Stimulated activated CD4-positive, alpha-beta T cell treated with anti-CD3 and anti-CD28 coated beads, Interleukin-15, amount 100 ng/mL, for 1 hour (primary cell): ENCODE data around the gene STARD13.

Experiments
- DNase-seq, 2 donors: peaks; one replicate each; pipeline ENCODE4 v3.0.0-alpha.2; 2020; ENCODE audit warnings: low read depth in 1 of 2, low spot score in 1 of 2

Gene STARD13

DNA sequence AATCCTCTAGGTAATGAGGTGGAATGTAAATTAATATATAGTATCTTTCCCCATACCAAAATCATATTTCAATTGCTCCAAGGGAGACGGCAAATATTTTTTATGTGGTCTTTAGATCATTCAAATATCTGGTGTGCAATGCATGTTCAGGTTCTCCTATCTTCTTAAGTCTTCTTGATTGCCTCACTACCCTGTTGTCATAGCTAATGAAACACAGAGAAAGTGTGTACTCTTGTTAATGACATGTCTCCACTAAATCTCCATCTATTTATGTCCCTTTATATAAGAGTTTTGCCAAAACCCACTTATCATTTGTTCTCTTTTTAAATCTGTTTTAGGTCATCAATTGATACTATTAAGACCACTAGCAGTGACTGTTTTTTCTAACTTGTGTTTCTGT lies 6.6 kb downstream of the STARD13 start:
- DNase-seq = no peak

DNA sequence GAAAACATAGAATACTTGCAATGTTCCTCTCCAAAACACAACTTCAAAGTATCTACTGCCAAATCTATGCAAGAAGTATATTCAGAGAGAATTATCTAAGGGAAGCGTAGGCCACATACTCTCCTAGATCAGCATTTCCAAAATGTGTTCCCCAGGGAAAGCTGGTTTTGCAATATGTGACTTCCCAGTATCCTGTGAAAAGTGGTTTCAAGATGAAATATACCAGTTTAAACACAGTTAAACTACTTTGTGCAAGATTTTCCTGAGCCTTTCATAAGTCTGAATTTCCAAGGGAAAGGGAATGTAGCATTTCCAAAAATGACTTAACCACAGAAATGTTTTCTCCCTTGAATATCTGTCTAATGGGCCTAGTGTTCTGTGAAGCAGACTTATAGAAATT lies 7.6 kb downstream of the STARD13 start:
- no peak for DNase-seq

DNA sequence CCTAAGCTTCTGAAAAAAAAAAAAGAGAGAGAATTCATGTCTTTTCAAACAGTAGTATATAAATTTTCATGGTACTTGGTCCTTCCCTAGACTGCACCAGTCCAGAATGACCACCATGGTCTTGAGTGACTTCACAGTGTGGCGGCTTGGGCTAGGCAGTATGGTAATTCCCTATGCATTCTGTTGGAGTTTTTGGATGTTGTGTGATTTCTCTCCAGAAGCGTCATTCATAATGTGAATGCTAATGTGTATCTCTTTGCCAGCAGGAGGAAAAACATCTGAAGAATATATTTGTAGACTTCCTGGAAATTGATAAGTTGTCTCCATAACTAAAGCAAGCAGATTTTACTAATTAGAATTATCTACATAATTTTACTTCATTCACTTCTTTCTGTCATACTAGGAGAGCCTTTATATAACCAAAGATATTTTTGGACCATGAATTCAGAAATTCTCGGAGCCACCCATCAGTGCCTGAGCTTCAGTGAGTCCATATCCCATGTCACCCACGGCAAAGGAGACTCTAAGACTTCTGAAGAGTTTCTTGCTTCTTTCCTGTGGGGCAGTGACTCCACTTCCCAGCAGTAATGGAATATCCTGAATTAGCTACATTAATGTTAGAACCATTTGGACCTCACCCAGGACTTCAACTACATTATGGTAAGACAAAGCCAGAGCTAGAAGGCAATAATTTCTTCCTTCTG lies 8.4 kb downstream of the STARD13 start:
- DNase-seq = no peak

DNA sequence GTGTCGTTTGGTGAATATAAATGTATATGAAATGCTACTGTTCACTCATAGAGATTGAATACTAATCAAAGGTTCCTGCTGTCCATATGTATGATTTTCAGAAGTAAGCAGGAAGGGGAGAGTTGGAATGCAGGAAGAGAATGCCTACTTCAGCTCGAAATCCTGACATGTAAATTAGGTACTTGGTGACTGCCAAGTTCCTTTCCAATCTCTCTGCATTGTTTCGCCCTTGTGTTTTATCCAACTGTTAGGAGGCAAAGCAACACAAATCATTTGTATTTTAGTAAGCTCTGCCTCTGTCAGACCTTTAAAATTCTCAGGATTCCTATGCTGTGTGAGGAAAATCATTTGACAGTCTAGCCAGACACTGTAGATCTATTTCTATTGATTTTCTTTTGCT lies 9.0 kb downstream of the STARD13 start:
- no peak for DNase-seq

DNA sequence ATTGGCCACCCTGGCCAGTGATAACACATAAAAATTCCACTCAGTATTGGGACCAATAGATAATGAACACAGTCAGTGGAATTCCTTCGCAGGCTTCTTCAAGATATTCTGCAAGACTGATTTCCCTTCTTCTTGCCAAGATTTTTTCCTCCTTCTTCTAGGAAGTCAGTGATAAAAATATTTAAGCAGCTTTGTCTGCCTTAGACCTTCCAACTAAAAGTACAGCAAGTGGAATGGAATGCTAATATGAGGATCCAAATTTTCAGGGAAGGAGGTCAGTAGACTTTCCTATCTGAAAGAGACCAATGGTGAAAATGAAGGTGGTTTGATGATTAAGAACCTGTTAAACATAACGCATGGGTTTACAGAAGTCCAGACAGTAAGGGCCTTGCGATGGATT lies 9.6 kb downstream of the STARD13 start:
- no peak for DNase-seq

DNA sequence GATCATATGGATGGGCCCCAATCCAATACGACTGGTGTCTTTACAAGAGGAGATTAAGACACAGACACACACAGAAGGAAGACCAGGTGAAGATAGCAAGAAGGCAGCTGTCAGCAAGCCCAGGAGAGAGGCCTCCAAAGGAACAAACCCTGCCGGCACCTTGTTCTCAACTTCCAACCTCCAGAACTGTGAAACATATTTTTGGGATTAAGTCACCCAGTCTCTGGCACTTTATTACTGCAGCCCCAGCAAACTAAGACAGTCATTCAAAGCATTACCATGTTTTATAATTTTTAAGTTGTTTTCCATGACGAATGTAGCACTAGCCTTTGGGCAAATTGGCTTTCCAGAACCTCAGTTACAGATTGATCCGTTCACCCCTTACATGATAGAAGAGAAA lies 11.3 kb downstream of the STARD13 start:
- no peak for DNase-seq

DNA sequence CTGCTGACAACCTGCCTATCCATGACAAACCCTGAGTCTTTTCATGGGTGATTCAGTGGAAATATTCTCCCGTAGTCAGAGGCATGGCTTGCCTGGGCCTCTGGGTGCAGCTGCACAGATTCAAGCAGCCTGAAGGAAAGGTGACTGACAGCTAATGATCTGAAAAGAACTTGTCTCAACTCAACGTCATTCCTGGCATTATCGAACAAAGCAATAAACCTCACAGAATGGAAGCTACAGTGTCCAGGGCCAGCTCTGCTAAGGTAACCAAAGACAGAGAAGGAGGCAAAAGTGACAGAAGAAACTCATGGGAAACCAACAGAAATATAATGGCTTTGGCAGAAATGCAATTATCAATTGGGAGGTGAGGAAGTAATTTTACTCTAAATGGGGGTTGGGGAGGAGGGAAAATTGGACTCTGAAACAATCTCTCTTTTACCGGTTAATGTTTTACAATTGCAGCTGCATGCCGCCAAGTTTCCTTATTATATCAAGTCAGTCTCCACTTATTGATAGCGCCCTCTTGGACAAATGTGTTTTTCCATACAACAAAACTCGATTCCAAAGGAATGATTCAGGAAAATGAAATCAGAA lies 12.9 kb downstream of the STARD13 start:
- no peak for DNase-seq

DNA sequence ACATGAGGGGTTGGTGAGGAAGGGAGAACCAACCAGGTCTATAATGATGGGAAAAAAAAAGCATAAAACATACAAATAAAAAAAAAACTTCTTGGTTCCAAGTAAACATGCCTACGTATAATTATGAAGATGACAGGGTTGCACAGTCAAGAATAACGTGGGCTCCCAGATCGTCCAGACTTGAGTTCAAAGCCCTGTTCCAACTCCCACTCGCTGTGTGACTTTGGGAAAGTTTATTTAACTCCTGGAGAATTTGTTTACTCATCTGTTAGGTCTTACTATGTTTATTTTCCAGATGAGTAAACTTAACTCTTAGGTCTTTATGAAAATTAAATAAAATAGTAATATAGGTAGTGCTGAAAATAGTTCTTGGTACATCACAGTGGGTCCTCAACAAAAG lies 13.8 kb downstream of the STARD13 start:
- DNase-seq = no peak

DNA sequence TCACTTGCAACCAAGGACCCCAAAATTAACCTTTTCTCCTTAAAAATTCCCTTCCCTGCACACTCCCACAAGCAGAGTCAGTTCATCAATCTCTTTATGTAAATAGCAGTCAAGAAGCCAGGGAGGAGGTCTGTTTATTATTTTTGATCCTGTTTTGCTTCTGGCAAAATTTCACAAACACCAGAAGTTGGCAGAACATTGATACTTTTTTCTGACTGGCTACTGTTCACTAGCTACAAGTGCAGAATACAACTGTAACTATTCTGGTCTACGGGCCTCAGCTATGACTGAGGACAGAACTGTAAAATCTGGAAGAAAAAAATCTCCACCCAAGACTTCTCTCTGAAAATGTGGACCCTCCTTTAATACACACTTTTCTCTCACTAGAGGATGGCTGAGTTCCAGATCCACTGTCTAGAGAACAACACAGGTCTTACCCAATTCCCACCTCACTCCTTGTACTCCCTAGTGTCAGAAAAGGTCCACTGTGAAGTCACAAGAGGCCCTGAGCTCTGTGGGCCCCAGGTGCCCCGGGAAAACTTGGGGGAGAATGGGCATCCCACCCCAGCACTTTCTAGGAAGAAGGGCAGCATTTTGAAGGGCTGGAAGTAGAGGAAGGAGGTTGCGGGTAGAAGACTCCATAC lies 14.5 kb downstream of the STARD13 start:
- DNase-seq = no peak

DNA sequence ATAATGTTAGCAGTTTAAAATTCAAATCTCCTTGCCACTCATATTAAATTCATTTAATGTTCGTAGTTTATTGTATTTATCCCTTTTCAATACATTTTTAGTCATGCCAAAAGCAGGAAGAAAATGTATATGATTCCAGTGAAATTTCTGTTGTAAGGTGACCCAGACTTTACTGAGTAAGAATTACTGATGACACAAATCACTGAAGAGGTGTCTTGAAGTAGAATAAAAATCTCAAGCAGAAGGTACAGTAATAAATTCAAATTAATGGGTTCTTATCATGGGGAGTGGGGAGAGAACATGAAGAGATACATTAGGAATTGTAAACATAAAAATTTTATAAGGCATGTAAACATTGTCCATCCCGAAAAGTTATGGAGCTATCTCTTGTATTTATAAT lies 19.9 kb downstream of the STARD13 start:
- DNase-seq = no peak

DNA sequence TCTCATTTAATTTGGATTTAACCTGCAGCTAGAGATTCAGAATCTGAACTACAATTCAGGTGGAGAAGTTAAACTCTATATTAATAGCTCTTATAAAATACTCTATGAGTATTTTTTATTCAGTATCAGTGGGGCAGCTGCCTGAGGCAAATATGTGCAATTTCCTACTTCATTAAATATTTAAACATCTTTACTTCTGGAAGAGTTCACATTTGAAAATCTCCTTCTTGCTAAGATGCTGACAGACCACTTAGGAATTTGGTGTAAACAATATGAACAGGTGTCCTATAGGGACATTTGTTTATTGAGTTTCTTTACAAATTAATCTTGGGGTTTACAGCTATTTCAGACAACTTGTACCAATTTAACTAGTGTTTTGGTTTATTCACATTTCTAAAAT lies 20.4 kb downstream of the STARD13 start:
- no peak for DNase-seq

DNA sequence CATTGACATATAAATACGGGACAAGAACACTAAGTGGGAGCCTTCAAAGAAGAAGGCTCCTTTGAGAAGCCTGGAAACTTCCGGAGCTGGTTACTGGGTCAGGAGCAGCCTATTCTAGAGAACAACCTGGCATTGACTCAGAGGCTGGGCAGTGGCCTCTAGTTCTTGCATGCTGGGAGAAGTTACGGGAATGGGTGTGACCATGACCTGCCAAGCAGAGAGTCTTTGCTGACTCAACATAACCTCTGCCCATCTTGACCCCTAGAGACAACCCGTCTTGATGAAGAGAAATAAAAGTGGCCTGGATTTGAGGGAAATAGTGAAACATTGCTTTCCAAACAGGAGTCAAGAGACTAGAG lies 21.0 kb downstream of the STARD13 start:
- DNase-seq = no peak

DNA sequence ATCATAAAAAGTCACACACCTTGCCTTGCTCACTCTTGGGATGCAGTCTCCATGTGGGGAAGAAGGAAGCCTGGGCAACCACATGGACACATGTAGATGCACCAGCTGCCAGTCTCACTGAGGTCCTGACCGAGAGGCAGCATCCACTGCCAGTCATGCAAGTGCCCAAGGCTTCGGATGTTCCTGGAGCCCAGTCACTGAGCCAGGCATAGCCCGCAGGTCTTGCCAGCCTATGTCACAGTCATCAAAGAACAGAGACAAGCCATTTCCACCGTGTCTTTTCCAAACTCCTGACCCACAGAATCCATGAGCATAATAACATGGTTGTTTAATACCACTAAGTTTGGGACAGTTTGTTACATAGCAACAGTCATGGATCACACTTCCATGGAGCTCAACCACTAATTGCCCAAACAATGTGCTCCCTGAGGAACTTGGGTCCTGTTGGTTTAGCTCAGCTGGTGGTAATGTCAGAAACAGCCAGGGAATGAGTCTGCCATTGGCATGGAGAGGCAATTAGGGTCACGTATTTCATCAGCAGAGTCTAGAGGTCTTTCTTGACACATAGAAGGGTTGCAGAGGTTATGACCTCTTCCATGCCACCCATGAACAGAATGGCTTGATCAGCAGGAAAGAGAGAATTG lies 21.5 kb downstream of the STARD13 start:
- DNase-seq = no peak

DNA sequence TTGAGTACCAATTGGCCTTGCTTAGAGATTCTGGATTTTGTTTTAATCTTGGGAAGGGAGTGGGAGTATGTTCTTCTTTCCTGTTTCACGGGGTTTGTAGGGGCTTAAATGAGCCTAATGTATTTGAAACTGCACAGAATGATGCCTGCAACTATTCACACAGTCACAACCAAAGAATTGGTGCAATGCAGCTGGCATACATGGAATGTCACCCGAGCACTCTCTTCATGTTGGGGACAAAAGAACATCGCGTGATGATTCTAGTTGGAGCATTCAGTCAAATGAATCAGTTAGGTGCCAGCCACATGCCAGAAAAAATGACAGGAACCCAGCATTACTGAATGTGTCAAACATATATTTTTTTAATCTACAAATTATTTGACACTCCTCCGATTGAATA lies 22.1 kb downstream of the STARD13 start:
- no peak for DNase-seq

DNA sequence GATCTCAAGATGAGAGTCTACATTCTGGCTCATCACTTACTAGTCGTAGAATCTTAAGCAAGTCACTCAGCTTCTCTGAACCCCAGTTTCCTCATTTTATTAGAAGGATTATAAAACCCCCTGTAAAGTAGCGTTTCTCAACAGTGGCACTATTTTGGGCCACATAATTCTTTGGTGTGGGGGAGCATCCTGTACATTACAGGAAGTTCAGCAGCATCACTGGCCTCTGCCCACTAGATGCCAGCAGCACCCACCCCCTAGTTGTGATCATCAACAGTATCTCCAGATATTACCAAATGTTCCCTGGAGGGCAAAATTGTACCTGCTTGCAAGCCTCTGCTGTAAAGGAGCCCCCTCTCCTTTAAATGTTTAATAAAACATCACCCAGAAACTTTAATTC lies 22.6 kb downstream of the STARD13 start:
- DNase-seq = no peak

DNA sequence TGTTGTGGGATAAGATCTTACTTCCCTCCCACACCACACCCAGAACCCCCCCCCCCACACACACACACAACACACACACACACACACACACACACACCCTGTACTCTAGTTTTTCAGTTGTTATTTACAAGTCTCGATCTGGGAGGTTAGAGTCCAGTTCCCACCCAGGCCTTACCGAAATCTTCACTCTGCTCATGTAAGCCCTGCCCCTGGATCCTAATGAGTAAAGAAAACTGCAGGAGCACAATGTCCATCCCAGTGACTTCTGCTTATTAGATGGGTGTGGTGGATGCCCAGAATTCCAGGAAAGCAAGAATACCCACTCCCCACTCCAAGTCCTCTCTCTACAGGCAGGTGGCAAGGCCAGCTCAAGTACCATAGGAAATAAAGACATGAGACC lies 23.0 kb downstream of the STARD13 start:
- DNase-seq = no peak

DNA sequence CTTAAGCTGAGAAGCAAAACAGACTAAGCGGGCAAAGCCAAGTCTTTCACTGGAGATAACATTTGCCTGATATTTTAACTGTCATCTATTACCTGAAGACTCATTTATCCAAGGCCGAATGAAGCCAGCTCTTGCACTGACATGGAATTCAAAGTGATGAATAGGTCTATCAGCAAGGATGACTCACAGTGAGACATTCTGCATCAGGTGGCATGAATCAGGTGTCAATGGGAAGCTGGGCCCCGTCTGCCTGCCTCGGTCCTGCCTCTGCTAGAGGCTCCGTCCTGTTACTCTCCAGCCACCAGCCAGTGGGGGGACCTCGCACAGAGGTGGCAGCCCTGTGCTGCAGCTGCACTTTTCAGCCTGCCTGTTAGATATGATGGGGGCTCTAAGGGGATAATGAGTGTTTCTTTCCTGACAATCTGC lies 23.5 kb downstream of the STARD13 start:
- no peak for DNase-seq

DNA sequence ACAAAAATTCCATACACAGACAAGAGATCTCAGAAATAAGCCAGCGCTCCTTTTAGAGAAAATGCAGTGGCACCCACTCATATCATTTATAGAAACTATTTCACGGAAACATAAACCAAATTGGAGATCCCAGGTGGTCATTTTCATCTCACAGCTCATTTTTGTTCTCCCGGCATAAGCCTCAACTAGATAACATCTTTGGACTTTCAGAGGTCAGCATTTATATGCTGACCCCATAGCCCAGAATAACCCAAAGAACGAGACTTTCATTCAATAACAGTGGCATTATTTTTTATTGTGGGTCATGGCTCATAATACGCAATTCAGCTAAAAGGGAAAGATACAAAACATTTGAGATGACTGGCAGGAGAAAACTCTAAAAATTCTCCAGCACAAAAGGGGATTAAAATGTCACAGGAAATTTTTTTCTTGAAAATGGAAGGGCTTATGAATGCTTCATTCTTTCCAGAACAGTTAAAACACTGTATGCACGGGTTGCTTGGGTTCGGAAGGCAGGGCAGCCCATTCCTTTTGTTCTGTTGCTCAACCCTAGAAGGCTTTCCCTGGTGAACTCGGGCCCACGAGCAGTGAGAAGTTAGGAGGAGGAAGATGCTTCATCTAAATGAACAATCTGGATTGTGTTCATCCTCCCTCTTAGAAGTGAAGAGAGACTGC lies 24.0 kb downstream of the STARD13 start:
- no peak for DNase-seq

DNA sequence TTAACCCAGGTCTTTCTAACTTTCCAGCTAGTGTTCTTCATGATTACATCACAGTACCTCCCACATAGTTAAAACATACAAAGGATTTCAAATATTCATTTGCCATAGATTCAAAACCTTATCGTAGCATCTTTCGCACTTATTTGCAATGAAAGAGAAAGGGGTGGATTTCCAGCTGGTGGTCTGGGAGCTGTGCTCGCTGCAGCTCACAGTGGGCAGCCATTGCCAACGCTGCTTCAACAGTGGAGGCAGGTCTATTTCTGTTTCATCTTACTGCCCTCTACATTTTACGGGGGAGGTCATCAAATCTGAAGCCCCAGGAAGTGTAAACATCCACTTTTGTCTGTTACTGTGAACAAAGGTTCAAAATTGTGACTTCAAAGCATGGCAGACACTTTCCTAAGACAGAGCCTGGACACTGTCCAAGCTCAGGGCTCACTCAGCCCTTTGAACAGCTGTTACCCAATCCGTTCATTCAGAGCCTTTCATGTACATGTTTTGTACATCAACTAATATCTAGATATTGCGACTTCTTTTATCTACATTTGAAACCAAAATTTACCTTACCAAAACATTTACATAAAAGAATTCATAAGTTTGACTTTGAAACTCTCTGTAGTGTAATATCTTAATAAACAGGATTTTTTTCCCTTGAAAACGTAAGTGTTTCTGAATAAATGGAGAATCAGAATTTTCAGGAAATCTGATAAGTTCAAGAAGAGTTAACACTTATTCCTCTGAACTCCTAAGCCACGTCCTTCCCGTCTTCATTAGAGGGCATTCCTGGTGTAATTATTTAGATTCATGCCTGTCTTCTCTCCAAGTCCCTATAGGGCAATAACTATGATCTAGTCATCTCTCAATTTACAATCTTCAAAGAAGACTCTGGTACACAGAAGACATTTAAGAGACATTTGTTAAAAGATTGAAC lies 25.1 kb downstream of the STARD13 start:
- DNase-seq = no peak

DNA sequence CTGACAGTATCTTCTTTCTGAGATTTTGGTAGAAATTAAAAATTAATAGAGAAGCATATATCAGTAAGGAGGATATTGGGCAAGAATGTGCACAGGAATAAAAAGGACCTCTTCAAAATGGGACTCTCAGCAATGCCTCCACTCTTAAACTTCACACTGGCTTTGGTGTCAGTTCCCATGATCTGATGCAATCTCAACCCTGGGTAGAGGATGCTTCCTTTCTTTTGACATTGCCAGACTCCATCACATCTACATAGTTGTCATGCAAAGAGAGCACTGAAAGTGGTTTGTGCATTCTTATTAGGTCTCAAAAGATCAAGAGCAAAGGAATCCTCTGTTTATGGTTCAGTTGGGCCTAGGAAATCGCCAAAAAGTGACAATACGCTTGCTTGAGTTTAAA lies 26.3 kb downstream of the STARD13 start:
- DNase-seq = no peak

DNA sequence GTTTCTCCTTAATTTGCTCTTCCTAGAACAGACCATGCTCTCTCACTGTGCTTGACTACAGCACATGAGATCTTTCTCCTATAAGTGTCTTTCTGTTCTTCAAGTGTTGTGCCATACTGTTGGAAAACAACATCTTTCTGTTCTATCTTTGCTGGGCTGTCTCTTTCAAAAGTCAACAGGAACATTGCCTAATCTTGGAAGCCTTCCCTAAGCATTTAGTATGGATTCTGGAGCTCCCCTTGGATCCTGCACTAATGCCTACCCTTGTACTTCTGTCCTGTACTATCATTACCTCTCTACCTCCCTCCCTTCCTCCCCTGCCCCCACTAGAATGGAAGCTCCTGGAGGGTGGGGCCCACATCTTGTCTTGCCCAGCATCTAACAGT lies 26.8 kb downstream of the STARD13 start:
- no peak for DNase-seq
